NCI-H2171 (cell line): Measurements from ENCODE around the gene PECR.

Source experiments
- DNase-seq: peaks from one replicate; lab custom pipeline; 2025; lab: John Stamatoyannopoulos, UW

PECR gene

DNA sequence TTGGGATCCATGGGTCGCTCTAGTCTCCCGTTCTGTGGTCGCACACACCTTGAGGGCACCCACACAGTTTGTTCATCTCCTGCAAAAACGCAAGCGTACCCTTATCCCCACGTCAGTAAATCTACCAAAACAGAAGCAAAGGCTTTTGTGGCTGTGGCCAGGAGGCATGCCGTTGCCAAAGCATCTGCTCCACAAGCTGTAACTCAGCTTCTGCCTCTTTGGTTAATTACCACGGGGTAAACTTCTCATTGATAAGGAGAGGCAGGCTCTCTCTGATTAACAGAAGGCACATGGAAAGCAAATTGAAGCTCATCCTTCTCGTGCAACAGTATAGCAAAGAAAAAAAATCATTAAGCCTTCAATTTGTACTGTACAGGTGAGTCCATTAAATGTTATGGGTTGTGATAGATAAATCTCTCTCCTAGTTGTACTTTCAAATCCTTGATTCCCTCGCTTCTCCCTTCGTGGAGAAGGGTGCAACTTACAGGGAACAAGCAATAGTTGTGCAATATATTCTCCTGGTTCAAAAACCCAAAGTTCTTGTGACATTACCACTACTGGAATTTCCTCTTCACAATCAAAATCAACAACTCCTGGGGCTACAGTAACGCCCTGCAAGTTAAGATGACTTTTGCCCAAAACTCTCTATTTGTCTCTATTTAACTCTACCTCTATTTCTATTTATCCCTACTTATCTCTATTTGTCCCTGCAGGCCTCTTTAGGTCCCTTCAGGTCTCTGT is 10.3 kb downstream of the PECR start:
- no peak for DNase-seq

DNA sequence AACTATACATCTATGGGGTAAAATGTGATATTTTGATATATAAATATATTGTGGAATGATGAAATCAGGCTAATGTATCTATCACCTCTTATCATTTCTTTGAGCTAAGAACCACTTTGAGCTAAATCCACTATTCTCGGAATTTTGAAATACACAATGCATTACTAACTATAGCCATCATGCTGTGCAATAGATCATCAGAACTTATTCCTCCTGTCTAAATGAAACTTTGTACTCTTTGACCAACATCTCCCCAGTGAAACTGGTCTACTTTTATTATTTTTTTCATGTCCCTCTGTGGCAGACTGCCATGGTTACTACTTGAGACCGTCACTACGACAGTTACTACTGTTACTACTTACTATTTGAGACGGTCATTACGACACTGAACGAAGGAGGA is 11.4 kb downstream of the PECR start:
- DNase-seq = no peak

DNA sequence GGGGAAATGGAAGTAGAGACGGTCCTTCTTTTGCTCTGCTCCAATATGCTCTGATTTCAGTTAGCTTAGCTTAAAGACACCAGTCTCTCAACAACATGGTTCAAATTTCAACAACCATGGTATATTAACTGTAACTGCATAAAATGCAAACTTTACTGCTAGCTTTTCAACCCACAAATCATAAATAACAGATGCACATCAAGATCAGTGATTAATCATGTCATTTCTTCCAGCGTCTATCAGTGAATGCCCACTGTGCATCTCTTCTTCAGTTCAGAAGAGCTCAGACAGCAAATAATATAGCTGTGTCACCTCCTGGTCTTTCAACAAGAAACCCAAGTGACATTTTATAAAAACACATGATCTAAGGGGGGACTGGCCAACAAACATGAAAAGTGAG is 12.6 kb downstream of the PECR start:
- DNase-seq = no peak

DNA sequence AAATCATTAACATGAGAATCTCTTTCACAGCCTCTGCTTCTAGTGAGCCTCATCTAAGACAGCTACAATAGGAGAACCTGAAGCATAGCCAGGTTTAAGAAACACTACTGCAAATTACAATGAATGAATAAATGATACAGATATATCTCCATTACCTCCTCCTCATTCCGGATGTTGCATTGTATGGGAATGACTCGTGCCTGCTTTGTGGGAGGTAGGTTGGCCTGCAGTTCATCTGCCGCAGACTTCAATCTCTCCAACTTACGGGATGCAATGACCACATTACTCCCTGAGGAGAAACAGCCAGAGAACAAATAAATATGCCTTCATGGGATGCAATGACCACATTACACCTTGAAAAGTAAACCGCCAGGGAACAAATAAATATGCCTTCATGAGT is 15.4 kb downstream of the PECR start:
- DNase-seq = no peak

DNA sequence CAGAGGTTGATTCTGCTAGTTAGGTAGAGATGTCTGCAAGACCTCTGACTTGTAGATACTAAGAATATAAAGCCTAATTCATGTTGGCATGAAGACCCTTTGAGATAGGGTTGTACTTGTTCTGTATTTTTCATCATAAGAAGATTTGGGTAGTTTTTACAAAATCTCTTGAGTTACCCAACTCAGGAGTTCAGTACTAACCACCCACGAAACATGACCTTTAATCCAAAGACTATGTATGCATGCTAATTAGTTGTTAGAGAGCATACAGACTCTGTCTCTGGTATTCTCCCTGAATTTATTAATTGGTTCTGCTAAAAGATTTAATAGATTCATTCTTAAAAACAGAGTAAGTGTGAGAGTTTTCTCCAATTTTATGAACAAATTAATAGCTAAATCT is 16.9 kb downstream of the PECR start:
- DNase-seq = no peak

DNA sequence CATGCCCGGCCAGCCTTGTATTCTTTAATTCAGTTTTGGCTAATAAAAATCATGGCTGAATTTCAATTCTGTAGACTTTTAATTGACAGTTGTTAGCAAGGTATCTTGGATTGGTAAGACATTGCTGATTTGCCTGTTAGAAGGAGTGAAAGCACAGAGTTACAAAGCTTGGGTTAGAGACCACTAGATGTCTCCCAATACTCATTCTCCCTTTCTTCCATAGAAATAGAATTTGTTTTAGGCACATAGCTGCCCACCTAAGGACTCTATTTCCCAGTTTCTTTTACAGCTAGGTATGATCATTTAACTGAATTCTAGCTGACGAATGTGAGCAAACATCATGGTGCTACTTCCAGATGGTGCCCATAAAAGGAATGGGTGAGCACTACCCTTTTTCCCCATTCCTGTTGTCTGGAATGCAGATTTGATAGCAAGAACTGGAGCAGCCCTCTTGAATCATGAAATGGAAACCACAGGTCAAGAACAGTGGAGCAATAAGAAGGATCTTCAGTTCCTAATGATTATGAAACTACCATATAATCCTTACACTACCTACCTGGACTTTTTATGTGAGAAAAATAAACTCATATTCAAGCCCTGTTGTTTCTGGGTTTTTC is 17.5 kb downstream of the PECR start:
- DNase-seq = no peak

DNA sequence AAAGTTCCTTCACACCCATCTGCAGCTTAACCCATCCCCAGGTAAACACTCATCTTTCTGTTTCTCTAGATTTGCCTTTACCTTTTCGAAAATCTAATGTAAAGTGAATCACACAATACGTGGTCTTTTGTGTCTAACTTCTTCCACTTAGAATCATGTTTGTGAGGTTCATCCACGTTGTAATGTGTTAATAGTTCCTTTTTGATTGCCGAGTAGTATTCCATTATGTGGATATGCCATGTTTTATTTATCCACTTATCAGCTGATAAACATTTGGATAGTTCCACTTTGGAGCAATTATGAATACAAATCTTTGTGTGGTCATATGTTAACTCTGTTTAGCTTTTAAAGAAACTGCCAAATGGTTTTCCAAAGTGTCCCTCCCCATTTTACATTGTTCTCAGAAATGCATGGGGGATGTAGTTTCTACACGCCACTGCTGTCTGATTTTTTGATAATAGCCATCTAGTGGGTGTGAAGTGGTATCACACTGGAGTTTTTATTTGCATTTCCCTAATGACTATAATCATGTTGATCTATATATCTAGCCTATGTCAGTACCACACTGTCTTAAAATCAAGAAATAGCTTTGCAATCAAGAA is 22.3 kb downstream of the PECR start:
- DNase-seq = no peak

DNA sequence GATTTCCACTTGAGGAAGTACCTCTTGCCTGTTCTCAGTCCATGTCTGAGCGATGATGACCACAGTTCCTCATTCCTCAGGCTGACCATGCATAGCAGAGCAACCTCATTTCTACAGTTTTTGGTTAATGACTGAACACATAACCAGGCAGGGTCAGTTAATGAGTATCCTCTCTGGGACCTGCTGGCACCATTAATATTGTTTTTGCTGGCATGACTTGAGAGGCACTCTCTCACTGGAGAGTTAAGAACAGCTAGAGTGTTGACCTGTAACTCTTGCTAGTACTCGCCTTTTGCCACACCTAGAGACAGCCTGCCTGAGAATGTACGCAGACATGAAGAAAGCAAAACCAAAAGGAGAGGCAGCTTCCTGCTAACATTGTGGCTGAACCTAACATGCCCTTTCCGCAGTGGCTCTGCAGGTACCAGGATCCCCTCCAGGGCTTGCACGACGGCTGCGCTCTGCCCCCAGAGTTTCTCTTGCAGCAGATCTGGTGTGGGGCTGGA is 23.9 kb downstream of the PECR start:
- no peak for DNase-seq

DNA sequence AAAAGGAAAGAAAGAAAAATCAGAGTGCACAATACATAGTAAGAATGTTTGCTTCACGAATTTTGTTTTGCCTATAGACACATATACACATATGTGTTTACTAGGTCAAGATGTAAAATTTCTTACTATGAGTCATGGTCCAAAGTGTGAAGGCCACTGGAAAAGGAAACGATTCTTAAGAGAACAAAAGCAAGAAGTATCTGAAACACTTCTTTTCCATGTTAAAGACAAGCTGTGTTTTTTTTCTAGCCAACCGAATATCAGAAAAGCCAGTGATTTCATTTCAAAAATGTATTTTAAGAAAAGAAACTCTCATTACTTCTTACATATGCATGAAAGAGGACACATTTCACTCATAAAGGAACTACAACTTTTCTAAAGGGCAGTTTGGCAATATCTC is 24.9 kb downstream of the PECR start:
- DNase-seq = no peak

DNA sequence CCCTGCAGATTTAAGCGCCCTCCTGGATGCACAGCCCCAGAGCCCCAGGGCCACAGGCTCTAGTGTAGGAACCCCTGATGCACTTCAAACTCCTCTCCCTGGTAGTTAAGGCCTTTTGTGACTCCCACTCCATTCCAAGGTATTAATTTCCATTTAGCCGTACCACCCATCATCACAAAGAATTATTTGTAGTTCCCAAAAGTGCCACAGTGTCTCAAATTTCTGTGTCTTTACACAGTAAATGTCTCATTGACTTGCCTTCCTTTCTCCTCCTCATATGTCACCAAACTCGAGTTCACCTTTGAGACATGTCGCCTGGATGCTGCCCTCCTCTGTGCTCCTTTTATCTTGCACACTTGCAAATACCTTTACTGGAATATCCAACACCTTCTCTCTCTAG is 25.9 kb downstream of the PECR start:
- no peak for DNase-seq

DNA sequence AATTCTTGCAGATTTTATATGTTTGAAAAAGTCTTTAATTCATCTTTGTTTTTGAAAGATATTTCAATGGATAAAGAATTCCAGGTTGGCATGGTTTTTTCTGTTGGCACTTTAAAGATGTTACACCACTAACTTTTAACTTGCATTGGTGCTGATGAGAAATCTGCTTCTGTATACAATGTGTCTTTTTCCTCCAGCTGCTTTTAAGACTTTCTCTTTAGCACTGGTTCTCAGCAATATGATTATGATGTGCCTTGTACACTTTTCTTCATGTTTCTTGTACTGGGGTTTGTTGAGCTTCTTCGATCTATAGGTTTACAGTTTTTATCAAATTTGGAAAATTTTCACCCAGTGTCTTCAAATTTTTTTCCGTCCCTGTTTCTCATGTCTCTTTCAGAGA is 29.2 kb downstream of the PECR start:
- DNase-seq = no peak

DNA sequence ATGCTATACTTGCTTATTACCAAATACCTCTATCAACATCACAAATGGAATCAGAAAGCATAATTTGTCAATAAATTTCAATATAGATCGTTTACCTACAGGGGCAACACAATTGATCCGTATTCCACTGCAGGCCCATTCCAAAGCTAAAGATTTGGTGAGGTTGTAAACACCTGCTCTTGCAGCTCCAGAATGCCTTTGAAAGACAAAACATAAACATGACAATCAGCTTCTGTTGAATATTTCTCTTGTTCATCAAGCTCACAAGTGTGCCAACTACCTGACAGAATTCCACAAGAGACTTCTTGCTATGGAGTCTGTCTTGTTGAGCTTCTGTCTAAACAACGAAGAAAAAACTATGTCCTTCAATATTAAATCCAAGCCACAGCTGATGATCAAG is 30.3 kb downstream of the PECR start:
- DNase-seq = no peak

DNA sequence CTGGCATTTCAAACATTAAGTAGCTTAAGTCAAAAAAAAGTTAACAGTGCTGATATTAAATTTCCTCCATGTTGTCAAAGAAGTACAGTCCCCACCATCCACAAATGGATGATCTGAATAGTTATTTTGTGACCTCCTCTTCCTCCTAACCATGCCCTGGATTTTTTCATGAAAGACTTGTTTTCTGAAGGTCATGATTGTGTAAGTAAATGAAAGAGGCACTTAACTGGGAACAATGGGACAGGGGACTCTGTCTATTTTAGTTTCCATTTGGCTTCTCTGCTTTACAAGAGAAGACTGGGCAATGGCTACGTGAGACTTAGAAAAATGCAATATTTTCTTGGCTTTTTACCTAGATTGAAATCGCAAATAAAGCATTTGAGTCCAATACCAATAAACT is 32.2 kb downstream of the PECR start:
- no peak for DNase-seq

DNA sequence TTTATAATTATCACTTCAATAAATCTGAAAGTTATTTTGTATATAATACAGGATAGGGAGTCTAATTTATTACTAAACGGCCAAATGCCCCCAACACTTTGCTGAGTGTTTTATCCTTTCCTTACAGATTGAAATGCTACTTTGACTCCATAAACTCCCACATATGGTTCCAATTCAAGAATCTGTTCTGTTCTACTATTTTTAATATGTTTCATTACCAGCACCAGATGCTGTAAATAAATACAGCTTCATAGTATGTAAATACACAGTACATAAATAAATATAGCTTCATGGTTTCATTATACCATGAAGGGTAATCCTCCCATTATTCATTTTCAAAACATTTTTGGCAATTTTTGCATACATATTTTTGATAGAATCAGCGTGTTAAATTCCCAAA is 34.2 kb downstream of the PECR start:
- no peak for DNase-seq

DNA sequence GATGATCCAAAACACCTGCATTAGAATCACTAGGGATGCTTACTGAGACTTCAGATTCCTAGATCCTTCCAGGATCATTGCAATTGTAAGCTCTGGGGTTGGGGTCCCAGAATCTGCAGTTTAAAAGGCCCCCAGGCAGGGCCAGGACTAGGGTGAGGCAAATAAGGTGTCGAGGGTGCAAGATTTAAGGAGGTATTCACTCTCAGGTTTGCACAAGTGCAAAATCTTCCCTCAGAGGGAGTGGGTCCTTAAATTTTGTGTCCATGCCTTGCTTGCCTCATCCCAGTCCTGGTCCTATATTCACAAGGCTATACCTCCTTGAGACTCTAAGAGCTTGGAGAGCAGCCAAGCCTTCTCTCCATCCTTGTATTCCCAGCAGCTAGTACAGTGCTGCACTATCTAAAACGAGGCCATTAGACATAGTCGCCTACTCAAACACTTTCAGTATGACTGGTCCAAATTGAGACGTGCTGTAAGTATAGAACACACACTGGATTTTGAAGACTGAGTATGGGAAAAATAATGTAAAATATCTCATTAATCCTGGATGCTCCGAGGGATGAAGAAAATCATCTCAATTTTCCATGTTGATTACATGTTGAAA is 36.6 kb downstream of the PECR start:
- DNase-seq = no peak

DNA sequence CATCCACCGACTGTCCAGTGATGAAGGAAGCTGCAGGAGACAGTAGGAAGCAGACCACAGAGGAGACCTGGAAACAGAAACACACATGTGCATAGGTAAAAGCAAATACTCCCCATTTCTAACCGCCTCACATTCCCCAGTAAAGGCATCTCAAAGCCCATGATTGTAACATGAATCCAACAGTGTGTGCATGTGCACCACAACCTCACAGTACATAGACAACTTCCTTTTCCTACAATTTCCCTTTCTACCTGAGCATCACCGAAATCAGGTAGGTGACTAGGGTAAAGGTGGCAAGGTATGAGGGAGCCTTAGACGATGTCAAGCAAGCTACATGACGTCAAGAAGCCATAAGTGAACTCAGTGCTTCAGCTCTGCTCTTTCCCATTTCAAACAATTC is 37.7 kb downstream of the PECR start:
- no peak for DNase-seq

DNA sequence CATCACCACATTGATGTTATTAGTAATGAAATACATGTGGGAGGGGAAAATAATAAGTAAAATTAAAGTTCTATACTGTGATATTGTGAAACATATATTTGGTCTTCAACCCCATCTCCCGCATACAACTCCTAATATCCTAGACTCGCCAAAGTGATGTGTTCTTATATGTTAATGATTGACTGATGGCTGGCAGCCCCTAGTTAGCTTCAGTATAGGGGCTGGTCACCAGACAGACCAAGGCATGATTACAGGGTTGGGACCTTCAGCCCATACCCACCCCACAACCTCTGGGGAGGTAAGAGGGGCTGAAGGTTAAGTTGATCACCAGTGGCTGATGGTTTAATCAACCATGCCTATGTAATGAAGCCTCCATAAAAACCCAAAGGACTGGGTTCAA is 40.2 kb downstream of the PECR start:
- DNase-seq = no peak

DNA sequence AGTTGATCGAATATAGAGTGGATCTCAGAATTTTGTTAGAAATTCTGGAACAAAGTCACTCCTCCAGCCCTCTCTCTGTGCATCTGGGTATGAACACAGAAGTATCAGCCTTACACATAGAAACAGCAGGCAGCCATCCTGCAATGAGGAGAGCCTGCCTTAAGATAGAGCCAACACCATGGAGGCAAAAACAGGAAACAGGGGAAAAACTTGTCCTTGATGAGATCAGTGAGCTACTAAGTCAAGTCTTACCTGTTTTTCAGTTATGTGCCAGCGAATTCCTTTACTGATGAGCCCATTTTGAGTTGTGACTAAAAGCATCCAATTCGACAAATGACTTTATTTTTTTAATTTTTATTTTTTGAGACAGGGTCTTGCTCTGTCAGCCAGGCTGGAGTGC is 41.7 kb downstream of the PECR start:
- no peak for DNase-seq

DNA sequence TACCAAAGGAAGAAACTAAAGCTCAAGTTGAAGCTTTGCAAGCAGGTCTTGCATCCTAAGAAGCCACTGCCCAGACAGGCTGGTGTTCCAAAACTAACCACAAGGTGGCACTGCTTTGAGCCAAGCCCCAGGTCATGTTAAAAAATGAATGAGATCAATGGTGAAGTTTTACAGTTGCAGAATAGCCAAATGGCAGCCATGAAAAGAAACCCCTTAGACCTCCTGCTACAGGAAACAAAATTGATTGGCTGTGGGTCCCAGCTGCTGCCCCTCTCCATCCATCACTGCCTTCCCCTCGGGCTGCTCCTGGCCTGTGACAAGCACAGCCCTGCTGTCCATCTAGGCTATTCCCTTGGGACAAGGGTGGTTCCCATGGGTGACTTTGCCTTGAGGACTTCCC is 47.5 kb downstream of the PECR start:
- DNase-seq = peak; percentile 12

DNA sequence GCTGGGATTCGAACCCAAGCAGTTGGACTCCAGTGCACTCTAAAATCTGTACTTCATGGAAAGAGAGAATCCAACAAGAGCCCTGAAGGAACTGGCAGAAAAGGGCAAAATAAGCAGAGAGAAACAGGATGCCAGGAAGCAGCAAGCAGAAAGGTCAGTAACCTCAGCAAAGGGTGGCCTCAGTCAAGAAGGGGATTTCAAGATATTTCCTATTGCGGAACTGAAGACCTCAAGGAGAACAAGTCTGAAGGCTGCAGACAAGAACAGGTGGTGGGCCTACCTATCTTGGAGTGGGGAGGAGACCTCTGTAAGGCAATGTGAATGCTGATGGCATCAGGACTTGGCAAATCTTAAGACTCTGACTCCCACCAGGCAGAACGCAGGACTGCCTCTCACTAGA is 48.2 kb downstream of the PECR start:
- DNase-seq = no peak

DNA sequence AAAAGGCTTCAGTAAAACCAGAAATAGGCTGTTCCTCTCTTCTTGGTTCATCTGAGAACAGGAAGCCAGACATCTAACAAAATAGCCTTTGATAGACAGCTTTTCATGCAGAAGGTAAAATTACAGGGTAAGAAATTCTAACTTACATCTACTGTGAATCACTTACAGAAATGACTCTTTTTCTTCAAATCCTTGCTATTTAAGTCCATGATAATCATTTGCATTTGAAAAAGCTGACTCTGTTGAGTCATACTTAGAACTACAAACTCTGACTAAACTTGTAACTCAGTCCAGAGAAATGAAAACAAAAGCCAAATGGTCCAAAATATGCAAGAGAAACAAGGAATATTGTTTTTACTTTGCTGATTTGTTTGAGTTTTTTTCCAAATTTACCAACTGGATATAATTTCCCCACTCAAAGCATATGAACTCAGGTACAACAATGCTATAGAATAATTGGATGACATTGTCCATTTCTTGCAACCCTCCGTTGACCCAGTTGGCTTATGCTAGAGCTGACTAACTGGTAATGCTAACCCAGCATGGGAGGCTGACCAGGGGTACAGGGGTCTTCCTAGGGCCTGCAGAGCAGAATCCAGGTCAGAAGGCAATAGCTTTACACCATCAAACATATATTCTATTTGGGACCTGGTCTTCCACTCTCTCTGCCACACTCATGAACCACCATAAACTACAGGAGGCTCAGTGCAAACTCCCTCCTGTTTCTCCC is 49.5 kb downstream of the PECR start:
- DNase-seq = no peak

DNA sequence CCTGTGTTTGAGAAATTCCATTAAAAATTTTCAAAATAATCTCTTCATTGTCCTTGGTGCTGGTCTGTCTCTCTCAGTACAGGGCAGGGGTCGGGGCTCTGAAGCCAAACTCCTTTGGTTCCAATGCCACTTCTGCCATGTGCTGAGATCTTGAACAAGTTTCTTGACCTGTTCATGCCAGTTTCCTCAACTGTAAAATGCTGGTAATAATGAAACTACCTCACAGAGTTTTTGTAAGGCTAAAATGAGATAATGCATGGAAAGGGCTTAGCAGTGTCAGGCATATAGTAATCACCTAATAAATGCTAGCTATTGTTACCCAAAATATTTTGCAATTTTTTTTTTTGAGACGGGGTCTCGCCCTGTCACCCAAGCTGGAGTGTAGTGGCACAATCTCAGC is 51.4 kb downstream of the PECR start:
- DNase-seq = no peak
